GM21786 (cell line): ENCODE measurements around the gene ANGPTL2.
A peak's percentile ranks its signal among the peaks of the same experiment; 100 is the strongest.

ENCODE experiments used
- ATAC-seq: cut with Tn5 transposase; IDR thresholded peaks from one replicate; pipeline ENCODE4 v1.9.1; 2021; ENCODE audit not compliant: unreplicated experiment

Gene ANGPTL2

DNA sequence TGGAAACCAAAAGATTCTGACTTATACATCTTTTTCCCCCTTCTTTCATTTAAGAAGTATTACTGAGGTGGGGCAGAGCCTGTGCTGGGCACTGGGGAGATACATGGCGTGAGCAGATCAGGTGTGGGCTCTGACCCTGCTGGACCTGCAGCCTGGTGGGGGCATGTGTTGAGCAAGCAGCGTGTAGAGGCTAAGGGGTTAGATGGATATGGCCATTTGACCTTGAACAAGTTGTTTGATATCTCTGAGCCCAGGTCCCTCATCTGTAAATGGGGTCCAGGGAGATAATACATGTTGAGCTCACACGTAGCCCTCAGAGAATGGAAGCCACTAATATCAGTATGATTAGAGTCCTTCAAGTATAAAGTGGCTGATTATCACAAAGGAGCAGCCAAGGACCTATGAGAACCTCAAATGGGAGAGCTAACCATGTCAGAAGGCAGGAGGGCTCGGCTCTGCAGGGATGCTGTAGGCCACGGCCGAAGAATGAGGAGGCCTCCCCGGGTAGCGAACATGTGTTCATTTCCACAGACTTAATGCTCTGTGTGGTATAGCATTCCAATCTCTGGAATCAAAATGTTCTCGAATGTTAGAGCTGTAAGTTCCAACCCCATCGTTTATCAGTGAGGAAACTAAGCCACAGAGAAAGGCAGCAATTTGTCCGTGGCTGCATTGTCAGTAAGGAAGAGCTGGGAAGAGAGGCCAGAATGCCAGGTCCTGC is 15.4 kb upstream of the ANGPTL2 start:
- no peak for ATAC-seq

DNA sequence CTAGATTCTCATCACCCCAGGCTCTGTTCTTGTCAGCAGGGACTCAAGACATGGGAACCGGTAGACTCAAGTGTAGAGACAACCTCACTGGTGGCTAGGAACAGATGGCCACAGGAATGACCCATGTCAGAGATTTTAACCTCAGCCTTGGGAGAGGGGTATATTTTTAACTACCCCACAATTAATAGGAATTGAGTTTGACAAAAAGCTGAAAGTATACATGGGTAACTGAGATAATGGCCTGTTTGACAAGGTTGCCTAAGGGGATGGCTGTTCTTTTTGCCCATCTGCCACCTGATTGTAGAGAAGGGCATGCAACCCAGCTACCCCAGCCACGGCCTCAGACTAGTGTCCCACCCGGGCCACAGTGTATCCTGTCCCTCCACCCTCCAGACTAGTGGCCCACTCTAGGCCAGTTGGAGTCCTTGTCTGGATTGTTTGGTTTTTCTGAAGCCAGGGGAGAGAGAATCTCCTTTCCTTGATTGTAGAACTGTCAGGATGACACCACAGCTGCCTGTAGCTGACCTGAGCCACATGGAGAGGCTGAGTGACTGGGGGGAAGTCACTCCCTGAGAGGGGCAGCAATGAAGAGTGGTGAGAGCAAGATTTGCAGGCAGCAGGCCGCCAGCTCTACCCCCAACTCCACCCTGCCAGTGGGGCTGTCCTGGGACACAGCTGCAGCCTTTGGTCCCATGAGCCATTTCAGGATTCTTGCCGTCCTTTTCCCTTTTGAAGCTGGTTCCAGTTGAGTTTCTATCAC is 14.6 kb upstream of the ANGPTL2 start:
- ATAC-seq = no peak

GRCh38 chr9:127136081-127136879 is 13.8 kb upstream of the ANGPTL2 start:
- no peak for ATAC-seq

GRCh38 chr9:127135056-127135745 is 12.8 kb upstream of the ANGPTL2 start:
- ATAC-seq = no peak

DNA sequence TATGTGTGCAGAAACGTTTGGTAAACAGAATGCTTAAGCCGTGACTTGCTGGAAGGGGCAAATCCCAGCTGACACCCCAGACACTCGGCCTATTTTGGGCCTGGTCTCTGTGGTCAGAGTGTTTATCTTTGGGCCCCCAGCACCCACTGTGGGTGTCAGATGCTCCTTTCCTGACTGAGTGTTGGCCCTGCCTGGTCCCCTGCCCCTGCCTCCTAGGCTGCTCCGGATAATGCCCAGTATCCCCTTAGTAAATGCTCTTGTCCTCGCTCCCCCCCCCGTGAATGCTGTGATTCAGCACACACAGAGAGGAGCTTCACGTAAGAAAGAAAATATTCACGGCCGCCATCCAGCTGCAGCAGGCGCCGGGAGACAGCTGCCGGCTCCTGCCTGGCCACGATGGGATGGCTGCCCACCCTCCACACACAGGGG is 11.3 kb upstream of the ANGPTL2 start:
- ATAC-seq = no peak

GRCh38 chr9:127132921-127133647 is 10.6 kb upstream of the ANGPTL2 start:
- ATAC-seq = no peak

DNA sequence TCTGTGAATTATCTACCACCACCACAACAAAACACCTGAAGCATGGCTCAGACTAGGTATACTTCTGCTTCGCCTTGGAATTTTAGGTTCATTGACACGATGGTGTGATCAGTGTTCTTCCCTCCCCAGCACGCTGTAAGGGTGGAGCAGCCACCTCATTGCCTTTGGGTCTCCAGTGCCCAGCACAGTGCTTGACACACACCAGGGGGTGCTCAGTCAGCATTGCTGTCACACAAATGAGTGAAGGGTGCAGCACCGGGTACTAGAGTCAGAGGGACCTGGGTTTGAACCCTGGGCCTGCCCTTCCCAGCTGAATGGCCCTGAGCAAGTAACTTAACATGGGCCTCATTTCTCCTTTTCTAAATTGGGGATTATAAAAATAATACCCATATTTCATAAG is 9.9 kb upstream of the ANGPTL2 start:
- ATAC-seq = no peak

DNA sequence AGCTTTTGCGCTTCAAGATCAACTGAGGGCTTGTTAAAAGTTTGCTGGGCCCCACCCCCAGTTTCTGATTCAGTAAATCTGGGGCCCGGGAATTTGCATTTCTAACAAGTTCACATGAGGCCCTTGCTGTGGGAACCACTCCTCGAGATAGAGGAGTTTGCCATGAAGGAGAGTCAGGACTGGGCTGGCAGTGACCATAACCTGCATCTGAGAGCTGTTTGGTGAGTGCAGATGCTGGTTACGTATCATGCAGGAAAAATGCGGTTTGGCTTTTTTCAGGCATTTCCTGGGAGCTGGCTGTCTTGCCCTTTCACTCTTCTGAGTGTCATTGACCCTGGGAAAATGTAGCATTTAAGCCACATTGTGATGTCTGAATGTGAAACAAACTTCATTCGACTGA is 9.4 kb upstream of the ANGPTL2 start:
- no peak for ATAC-seq

DNA sequence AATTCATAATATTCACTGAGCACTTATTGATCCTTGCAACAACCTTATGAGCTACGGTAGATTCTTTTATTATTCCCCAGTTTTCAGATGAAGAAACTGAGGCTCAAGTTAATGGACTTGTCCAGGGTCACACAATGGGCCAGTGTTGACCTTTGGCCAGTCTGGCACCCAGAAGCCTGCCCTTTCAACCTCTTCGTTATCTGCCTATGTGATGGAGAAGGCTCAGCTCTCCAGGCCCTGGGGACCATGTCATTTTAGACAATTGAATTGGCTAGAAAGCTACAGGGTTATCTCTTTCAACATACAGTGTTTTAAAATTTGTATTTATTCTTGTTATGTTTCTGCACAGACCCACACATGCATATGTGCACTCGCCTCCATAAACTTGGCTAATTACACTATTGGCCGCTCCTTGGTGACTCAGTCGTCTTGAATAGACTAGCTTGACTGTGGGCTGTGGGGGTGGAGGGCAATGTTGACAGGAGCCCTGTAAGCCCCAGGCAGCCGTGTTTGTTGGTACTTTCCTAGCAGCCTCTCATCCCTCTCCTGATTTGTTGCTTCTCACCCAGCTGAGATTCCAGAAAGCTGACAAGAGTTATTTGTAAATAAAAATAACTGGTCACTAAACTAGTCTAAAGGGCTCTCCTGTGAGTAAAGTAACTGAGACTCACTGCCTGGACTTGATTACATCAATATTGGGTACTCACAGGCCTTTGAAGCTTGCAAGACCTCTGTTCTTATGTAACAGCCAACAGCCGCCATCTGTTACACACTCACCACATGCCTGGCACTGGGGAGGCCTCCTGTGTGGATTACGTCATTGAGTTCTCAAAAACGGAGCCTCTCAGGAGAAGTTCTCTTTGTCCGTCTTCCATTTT is 8.5 kb upstream of the ANGPTL2 start:
- no peak for ATAC-seq

- ATAC-seq = no peak
Measured at GRCh38 chr9:127130235-127130634, 7.8 kb upstream of the ANGPTL2 start.

DNA sequence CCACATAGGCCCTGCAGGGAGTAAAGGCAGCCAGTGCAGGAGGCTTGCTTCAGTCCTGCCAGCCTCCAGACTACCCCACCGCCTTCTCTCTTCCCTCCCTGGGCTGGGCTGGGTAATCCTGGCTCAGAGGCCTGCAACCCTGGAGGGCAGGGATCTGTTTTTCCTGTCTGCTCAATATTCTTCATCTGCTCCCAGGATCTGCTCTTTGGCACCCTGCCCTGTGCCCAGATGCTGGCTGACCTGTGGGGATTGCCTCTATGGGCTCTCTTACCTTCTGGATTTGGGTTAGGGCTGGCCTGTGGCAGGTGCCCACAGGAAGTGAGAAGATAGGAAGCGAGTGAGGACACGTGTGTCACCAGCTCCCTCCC is 7.3 kb upstream of the ANGPTL2 start:
- ATAC-seq = no peak

DNA sequence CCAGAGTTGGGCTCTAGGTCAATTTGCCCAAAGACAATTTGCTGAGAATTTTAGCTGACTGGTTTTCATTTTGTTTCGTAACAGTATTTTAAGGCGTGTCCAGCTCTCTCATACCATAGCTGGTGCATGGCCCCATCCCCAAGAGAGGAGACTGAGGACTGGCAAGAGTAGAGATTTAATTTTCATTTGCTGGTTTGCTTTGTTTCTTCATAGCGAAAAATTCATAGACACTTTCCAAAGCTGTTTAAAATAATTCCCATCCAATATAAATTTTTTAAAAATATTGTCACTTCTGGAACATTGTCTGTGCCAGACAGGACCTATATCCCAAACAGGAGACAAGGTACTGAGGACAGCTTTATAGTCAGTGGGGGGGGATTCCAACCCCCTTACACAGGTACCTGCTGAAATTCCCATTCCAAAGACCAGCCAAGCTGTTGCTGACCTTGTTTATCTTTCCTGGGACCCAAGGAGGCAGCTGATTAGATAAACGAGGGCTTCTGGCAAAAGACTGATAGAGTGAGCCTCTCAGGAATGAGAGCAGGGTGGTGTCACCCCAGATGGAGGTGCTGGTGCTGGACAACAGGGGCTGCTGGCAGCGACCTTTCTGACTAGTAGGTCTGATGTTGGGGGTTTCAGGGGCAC is 6.8 kb upstream of the ANGPTL2 start:
- no peak for ATAC-seq

DNA sequence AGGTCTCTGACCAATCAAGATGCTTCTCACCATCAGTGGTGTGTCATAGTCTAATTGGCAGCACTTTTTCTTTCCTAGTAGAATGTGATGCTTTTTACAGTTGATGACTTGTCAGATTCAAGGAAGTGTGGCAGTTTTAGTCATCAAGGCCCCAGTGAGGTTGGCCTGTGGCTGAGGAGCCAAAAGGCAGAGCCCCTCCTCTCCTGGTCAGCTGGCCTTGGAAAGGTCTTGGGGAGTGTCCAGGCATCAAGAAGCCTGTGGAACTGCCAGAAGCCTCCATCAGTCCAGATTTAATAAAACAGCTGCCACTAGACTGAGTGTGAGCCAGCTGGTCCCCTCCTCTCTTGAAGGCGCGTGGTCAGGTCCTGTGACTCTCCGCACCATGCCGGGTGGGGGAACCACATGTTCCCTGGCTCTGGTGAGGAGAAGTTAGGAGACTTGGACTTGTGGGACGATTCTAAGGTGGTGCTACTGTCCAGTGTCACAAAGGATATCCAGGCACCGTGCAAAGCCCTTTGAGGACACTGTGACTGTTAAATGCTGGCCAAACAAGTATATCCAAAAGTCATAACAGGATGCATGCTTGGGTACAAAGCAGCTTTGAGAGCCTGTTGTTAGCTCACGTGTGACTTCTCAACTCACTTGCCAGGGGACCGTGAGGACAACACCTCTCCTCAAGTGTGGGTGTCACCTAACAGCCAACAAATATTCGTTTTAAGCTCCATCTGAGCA is 6.1 kb upstream of the ANGPTL2 start:
- ATAC-seq = no peak

- ATAC-seq = no peak
Measured at GRCh38 chr9:127126971-127127370, 4.5 kb upstream of the ANGPTL2 start.

DNA sequence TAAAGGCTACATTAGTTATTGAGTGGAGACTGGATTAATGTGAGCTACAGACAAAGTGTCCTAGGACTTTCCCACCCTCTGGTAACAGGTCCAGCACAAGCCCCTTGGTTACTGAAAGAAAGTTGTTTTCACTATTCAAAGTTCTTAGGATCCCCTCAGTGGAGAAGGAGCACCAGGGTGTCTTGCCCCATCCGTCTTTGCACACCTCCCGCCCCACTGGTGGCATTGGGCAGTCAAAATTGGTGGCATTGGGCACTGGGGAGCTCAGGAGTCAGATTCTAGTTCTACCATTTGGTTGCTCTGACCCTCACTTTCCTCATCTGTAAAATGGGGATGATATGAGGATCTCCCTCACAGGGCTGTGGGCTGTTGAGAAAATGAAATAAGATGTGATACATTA is 2.4 kb upstream of the ANGPTL2 start:
- ATAC-seq = no peak

DNA sequence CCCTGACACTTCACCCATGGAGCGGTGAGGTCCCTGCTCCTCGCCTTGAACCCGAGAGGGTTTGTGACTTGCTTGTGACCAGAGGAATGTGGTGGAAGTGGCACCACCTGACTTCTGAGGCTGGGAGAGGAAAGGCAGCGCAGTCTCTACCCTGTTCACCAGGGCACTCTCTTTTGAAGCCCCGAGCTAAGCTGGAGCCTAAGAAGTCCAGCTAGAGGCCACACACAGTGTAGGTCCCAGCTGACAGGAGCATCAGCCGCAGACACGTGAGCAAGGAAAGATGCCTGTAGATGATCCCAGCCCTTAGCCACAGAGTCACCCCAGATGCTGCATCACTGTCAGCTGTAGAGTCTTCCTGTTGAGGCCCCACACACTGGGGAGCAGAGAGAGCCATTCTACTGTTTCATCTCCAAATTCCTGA is 1.7 kb upstream of the ANGPTL2 start:
- no peak for ATAC-seq

DNA sequence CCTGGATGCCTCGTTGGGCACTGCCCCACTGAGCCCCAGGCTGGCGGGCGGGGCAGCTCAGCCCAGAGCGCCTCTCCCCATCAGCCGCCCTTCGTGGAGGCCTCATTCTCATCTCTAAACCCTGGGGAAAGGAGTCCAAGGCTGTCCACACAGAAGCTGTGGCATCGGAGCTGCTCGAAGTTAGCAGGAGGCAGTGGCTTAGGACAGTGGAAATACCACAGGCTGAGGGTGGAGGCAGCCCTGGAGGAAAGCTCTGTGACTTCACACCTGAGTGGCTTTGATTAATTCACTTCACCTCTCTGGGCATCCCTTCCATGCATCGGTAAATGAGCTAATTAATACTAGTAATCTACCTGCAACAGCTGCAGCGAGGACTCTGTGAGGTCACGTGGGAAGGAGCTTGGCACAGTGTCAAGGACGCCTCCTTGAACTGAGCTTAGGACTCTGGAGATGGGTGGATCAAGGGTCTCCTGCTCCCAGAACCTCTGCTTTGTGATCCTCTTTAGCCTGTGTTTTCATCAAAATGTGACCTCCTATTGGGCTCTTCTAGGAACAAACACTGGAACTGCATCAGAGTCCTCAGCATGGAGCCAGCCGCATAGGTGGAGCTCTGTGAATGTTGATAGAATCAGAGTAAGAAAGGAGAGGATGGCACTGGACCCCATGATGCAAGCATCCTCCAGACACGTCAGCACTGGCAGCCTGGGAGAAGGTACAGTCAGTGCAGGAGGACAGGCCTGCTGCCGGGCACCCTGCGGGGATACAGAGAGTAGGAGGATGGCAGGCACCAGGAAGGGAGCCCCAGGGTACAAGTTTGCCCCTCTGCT is 842 bp upstream of the ANGPTL2 start:
- ATAC-seq = peak; percentile 49
